ENCODE measurements around the gene PARP1. TPM values are rescaled to one million over a fixed set of nuclear protein-coding genes. Genes with fewer than 3 reads are reported as not detected.

PARP1 gene
- total RNA-seq, 4 donors from 2014 or later = 62.3 to 76.9 (median 63.4) TPM

GRCh38 chr1:226376300-226376699 is 31.6 kb downstream of the PARP1 start:
- TF ChIP-seq, protein P1, sequence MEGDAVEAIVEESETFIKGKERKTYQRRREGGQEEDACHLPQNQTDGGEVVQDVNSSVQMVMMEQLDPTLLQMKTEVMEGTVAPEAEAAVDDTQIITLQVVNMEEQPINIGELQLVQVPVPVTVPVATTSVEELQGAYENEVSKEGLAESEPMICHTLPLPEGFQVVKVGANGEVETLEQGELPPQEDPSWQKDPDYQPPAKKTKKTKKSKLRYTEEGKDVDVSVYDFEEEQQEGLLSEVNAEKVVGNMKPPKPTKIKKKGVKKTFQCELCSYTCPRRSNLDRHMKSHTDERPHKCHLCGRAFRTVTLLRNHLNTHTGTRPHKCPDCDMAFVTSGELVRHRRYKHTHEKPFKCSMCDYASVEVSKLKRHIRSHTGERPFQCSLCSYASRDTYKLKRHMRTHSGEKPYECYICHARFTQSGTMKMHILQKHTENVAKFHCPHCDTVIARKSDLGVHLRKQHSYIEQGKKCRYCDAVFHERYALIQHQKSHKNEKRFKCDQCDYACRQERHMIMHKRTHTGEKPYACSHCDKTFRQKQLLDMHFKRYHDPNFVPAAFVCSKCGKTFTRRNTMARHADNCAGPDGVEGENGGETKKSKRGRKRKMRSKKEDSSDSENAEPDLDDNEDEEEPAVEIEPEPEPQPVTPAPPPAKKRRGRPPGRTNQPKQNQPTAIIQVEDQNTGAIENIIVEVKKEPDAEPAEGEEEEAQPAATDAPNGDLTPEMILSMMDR (IDR thresholded peaks at IDR 0.05) = no peak

GRCh38 chr1:226373376-226373775 is 34.5 kb downstream of the PARP1 start:
- TF ChIP-seq, protein P1 (IDR thresholded peaks at IDR 0.05) = no peak
- no peak for DNase-seq (ENCODE audit: low spot score)
- ATAC-seq (ENCODE audit: low FRiP score) = no peak

More at GRCh38 chr1:226376300-226376699, 31.6 kb downstream of the PARP1 start:
- DNase-seq (ENCODE audit: low spot score) = no peak
- no peak for ATAC-seq (ENCODE audit: low FRiP score)

DNA sequence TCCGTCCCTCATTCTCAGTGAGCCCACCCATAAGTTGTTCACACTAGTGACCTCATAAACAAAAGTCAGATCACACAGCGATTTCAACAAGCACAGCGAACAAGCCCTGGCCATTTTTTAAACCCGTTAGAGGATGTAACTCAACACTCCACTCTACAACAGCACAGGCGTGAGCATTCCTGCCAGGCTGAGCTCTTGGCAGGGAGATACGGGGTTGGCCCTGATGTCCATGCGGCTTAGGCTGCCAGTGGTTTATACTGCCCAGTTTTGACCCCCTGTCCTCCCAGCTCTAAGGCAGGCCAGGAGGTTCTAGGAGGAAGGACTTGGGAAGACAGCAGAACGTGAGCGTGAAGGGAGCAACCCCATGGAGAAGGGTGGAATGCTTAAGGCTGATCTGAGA is 35.0 kb downstream of the PARP1 start:
- DNase-seq (ENCODE audit: low spot score) (no peak), ATAC-seq (ENCODE audit: low FRiP score) (no peak)
- TF ChIP-seq, protein P1 (IDR thresholded peaks at IDR 0.05) = no peak

GRCh38 chr1:226371866-226372490 is 35.9 kb downstream of the PARP1 start:
- ATAC-seq (ENCODE audit: low FRiP score) = no peak

DNA sequence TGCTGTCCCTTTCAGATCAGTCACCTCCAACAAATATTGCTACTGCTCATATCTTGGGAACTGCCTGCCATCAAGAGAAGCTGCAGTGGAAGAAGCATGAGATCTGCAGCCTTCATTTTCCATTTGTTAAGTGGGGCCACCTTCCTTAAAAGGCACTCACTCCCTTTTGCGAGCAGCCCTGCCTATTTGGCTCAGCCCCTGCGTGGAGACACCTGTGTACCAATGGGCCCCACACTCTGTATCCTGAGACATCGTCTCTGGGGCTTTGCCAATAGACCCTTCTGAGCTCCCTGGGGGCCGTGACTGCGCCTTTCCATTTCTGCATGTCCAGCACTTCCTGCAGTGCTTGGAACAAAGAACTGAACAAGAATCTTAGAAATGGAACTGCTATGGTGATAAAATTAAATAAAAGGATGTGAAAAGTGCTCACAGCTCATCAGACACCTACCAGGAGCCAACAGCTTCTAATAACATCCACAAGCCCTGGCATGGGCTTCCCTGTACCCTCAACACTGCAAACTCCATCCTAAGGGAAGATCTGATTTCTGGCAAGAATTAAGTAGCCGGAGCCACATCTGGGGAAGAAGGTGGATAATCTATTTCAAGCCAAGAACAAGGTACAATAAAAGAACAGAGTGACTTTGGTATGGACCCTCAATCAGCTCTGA is 36.7 kb downstream of the PARP1 start:
- TF ChIP-seq, protein P1 (IDR thresholded peaks at IDR 0.05) = no peak
- DNase-seq (ENCODE audit: low spot score) (no peak), ATAC-seq (ENCODE audit: low FRiP score) (no peak)

More at GRCh38 chr1:226371866-226372490, 35.9 kb downstream of the PARP1 start:
- TF ChIP-seq, protein P1 (IDR thresholded peaks at IDR 0.05) = no peak
- no peak for DNase-seq (ENCODE audit: low spot score)

DNA sequence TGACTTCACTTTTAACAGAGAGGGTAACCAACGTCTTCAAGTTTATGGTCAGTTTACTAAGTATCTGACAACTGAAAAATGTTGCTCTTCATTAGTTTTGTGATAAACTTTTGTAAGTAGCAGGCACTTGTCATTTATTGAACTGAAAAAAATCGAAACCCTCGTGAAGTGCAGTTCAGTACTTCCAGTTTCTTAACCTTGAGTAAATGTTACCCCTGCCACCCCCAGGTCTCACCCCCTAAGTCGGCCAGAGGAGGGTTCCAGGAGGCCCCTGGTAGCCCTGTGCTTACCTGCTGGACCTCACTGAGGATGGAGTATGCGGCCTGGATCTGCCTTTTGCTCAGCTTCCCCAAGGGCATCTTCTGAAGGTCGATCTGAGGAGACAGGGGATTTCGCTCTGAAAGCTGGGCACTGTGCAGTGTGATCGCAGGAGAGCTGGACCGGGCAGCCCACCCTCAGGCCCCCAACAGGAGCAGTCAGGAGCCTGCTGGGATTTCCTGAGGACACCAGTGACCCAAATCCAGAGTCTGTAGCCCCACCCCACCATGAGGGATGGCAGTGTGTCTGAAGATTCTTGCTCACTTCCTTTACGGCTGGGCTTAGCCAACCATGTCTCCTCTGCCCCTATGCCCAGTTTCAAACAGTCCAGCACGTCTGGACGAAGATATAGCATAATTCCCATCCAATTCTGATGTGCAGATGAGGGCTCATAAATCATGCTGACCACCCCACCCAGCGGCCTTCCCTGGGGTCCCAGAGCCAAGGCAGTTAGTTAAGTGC is 37.6 kb downstream of the PARP1 start:
- DNase-seq (ENCODE audit: low spot score) (no peak), ATAC-seq (ENCODE audit: low FRiP score) (no peak)
- TF ChIP-seq, protein P1 (IDR thresholded peaks at IDR 0.05) = no peak

Measured in omental fat pad (tissue), 4 donors.